ENCODE results near the gene BCORL1. TPM values are rescaled to one million over a fixed set of nuclear protein-coding genes. Genes with fewer than 3 reads are reported as not detected.

The BCORL1 gene
- total RNA-seq, 1 donor from 2014 or later = 15.0 TPM

- Histone ChIP-seq H3K4me3 (no peak overlapping the region), H3K27ac (no peak overlapping the region), H3K27me3 (no peaks in the 10 kb centered on the region), H3K36me3 (no peaks in the 10 kb centered on the region), H3K9me3 (no peaks in the 10 kb centered on the region), H3K4me1 (no peaks in the 10 kb centered on the region)
- no peak for ATAC-seq
- no peak for DNase-seq
- no peak for TF ChIP-seq CTCF (IDR thresholded peaks at IDR 0.05)
- intact Hi-C loops (cut with DNase I) = no loop called here
These were observed 28.6 kb upstream of the BCORL1 start for GRCh38 chrX:129953881-129954280.

GRCh38 chrX:129954804-129955203, 27.6 kb upstream of the BCORL1 start:
- Histone ChIP-seq H3K4me1 (no peaks in the 10 kb centered on the region), H3K9me3 (no peaks in the 10 kb centered on the region), H3K4me3 (no peak overlapping the region), H3K27ac (no peak overlapping the region), H3K27me3 (no peaks in the 10 kb centered on the region), H3K36me3 (no peaks in the 10 kb centered on the region)
- DNase-seq (no peak), ATAC-seq (no peak)
- intact Hi-C loops (cut with DNase I) = no loop called here
- no peak for TF ChIP-seq CTCF (IDR thresholded peaks at IDR 0.05)

GRCh38 chrX:129955682-129956081, 26.8 kb upstream of the BCORL1 start:
- no peak overlapping the region for H3K4me3 ChIP-seq
- TF ChIP-seq CTCF (IDR thresholded peaks at IDR 0.05) = no peak
- no peaks in the 10 kb centered on the region for H3K36me3 ChIP-seq
- H3K27ac ChIP-seq = no peak overlapping the region
- ATAC-seq (no peak), DNase-seq (no peak)
- intact Hi-C loops (cut with DNase I) = no loop called here
- H3K27me3 ChIP-seq = no peaks in the 10 kb centered on the region
- no peaks in the 10 kb centered on the region for H3K9me3 ChIP-seq
- H3K4me1 ChIP-seq = no peaks in the 10 kb centered on the region

DNA sequence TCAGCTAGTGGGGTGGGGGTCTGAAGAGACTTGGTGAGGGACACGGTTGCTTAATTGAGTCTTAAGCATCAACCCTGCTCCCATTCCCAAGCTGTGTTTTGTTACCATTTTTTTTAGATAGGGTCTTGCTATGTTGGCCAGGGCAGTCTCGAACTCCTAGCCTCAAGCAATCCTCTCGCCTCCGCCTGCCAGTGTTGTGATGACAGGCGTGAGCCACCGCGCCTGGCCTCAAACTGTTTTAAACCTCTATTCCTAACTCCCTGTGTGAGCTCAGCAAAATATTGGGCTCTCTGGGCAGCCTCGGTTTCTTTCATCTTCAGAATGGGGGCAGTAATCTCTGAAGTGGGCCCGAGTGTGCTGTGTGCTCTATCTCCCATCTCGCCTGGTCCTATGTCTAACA, 26.3 kb upstream of the BCORL1 start:
- Histone ChIP-seq H3K27ac (no peak overlapping the region), H3K36me3 (no peaks in the 10 kb centered on the region), H3K9me3 (no peaks in the 10 kb centered on the region), H3K4me1 (no peaks in the 10 kb centered on the region), H3K27me3 (no peaks in the 10 kb centered on the region), H3K4me3 (no peak overlapping the region)
- DNase-seq (no peak), ATAC-seq (no peak)
- intact Hi-C loops (cut with DNase I) = no loop called here
- no peak for TF ChIP-seq CTCF (IDR thresholded peaks at IDR 0.05)

- Histone ChIP-seq H3K27ac (peak overlapping the region; percentile 74), H3K9me3 (no peaks in the 10 kb centered on the region), H3K36me3 (no peaks in the 10 kb centered on the region), H3K4me3 (peak overlapping the region; percentile 48), H3K27me3 (no peaks in the 10 kb centered on the region), H3K4me1 (no peaks in the 10 kb centered on the region)
- DNase-seq (no peak), ATAC-seq (no peak)
- no peak for TF ChIP-seq CTCF (IDR thresholded peaks at IDR 0.05)
- intact Hi-C loops (cut with DNase I) = no loop called here
These were observed 25.7 kb upstream of the BCORL1 start for GRCh38 chrX:129956765-129957164.

Data from upper lobe of right lung (tissue), 1 donor.